Coronary artery (tissue), 2 donors: ENCODE measurements around the gene PLAGL1.
"Not testable (repeated sequence)": the region's sequence is repeated elsewhere in the genome, so short reads cannot be mapped to it uniquely, and the experiment has no call there.

ENCODE experiments used
- DNase-seq: peaks from one replicate; pipeline ENCODE4 v3.0.0-alpha.2; 2017; ENCODE audit warnings: low spot score
- H3K27ac ChIP-seq, 2 donors: fragments of 200-600 bp; sonication (generic); one replicate each; pipeline ENCODE4 v1.5.1; 2016 to 2019
- H3K4me3 ChIP-seq: fragments of 200-600 bp; sonication (generic); 2 replicates; pipeline ENCODE4 v1.5.1; 2016; ENCODE audit warnings: mild to moderate bottlenecking, moderate library complexity
- TF ChIP-seq, protein P1 (sequence below): fragments of 200-600 bp; sonication (generic); IDR thresholded peaks from one replicate; pipeline ENCODE4 v1.5.1; 2019; ENCODE audit warnings: antibody characterized with exemption

PLAGL1 gene

DNA sequence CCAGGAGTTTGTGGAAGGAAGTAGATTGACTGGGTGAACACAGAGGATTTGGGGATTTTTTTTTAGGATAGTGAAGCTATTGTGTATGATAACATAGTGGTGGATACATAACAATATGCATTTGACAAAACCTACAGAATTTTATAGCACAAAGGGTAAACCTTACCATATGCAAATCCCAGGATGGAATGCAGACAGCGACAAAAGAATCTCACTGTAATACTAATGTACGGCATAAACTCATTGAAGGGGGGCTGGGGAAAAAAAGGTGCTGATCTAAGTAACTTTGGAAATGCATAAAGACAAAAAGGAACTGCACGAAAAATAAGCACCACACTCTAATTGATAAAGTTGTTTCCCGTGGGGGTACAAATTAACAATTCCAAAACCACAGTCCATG lies 15.2 kb upstream of the PLAGL1 start:
- TF ChIP-seq, protein P1, sequence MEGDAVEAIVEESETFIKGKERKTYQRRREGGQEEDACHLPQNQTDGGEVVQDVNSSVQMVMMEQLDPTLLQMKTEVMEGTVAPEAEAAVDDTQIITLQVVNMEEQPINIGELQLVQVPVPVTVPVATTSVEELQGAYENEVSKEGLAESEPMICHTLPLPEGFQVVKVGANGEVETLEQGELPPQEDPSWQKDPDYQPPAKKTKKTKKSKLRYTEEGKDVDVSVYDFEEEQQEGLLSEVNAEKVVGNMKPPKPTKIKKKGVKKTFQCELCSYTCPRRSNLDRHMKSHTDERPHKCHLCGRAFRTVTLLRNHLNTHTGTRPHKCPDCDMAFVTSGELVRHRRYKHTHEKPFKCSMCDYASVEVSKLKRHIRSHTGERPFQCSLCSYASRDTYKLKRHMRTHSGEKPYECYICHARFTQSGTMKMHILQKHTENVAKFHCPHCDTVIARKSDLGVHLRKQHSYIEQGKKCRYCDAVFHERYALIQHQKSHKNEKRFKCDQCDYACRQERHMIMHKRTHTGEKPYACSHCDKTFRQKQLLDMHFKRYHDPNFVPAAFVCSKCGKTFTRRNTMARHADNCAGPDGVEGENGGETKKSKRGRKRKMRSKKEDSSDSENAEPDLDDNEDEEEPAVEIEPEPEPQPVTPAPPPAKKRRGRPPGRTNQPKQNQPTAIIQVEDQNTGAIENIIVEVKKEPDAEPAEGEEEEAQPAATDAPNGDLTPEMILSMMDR = no peak
- Histone ChIP-seq H3K27ac (no peak overlapping the region), H3K4me3 (no peak overlapping the region)
- DNase-seq = no peak

- H3K4me3 ChIP-seq = no peak overlapping the region
- no peak overlapping the region for H3K27ac ChIP-seq
- DNase-seq = no peak
- TF ChIP-seq, protein P1 = no peak
These were observed 11.9 kb upstream of the PLAGL1 start for GRCh38 chr6:144019929-144020328.

DNA sequence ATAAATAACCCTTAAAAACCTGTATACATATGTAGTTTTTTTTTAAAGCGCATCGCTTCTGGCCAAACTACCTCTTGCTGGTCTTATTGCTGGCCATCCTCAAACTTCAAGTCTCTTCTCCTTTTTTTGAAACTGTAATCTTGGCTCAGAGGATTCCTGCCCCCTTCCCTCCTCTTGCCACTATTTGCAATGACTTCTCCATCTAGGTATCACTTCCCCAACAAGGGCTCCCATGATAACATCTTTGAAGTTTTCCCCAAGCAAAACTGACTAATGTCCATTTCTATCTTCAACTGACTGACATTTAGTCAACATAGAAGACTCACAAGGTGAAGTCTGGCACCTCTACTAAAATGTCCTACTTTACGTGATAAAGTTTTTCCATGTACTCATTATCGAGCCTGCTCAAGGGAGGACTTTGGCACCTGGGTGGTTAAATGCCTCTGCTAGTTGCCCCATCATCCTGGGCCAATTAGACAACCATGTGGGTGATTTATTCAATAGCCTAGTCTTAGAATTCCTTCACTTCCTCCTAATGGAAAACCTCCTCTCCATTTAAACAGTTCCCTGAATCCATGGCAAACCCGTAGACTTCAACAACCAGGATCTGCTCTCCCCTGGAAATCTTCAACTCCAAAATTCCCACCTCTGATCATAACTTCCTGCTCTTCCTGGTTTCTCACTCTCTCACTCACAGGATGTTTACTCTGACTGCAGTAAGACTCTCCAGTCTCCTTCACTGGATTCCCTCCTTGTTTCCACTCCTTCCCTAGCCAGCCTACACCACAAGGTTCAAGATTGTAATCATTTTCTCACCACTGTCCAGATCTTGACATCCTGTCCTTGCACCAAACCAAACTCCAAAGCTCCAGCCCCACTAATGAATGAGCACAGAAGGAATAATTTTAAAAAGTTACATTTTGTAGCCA lies 9.4 kb upstream of the PLAGL1 start:
- Histone ChIP-seq H3K27ac (no peak overlapping the region), H3K4me3 (no peak overlapping the region)
- TF ChIP-seq, protein P1 = no peak
- DNase-seq = no peak

DNA sequence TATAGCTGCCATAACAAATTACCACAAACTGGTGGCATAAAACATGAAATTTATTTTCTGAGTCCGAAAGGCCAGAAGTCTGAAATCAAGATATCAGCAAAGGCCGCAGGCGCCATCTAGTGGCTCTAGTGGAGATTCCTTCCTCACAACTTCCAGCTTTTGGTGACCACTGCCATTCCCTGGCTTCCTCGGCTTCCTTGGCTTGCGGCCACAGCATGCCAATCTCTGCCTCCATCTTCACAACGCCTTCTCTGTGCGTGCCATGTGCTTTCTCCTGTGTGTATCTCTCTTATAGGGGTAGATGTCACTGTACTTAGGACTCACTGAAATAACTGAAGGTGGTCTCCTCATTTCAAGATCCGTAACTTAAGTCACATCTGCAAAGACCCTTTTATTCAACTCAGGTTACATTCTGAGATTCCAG lies 5.4 kb upstream of the PLAGL1 start:
- Histone ChIP-seq H3K4me3 (no peak overlapping the region), H3K27ac (no peak overlapping the region)
- DNase-seq = no peak
- TF ChIP-seq, protein P1 = peak; percentile 68

DNA sequence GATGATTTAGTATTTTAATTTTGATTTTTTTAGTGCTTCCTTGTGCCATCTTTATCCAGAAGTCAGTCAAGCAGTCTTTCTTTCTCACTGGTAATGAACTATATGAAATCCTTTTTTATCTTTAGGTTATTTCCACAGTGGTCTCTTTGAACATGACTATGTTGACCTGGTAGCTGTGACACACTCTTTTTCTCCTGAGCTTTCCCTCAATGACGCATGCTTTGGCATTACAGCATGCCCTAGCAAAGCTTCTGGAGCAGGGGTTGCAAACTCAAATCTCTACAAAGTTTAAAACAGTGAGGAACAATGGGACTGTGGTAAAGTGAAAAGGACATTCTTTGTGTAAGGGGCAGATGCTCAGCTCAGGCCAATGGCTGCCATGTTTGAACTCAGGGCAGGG lies 4.5 kb upstream of the PLAGL1 start:
- Histone ChIP-seq H3K4me3 (no peak overlapping the region), H3K27ac (no peak overlapping the region)
- no peak for DNase-seq
- TF ChIP-seq, protein P1 = no peak

GRCh38 chr6:144009628-144010027 lies 1.6 kb upstream of the PLAGL1 start:
- H3K4me3 ChIP-seq, DNase-seq, H3K27ac ChIP-seq: not testable (repeated sequence)

DNA sequence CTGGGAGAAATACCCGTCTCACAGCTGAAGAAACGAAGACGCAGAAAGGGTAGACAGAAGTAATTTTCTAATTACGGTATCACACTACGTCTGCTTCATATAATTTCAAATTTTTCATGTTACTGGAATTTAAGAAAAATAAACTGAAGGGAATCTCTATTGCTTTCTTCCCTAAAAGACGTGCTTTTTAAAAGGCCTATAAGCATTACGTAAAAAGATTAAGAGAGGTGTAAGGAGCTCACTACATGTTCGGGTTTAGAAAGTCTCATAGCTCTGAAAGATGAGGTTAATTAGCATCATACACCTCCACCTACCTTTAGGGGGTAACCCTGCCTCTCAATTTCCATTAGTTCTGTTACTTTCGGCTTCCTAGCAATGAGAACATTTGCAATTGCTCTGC lies 787 bp upstream of the PLAGL1 start:
- H3K4me3 ChIP-seq = peak overlapping the region; percentile 76

More for the DNA sequence above, 787 bp upstream of the PLAGL1 start:
- TF ChIP-seq, protein P1 = no peak
- peak overlapping the region in 1 of 2 donors; percentile 74 for H3K27ac ChIP-seq
- DNase-seq = no peak
